GM03348 (cell line): ENCODE data around the gene DBNDD1.
"Not testable (repeated sequence)": the region's sequence is repeated elsewhere in the genome, so short reads cannot be mapped to it uniquely, and the experiment has no call there.

Experiments
- DNase-seq: peaks from one replicate; pipeline ENCODE4 v3.0.0; 2012; ENCODE audit warnings: low spot score

DBNDD1 gene, protein sequence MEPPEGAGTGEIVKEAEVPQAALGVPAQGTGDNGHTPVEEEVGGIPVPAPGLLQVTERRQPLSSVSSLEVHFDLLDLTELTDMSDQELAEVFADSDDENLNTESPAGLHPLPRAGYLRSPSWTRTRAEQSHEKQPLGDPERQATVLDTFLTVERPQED

DNA sequence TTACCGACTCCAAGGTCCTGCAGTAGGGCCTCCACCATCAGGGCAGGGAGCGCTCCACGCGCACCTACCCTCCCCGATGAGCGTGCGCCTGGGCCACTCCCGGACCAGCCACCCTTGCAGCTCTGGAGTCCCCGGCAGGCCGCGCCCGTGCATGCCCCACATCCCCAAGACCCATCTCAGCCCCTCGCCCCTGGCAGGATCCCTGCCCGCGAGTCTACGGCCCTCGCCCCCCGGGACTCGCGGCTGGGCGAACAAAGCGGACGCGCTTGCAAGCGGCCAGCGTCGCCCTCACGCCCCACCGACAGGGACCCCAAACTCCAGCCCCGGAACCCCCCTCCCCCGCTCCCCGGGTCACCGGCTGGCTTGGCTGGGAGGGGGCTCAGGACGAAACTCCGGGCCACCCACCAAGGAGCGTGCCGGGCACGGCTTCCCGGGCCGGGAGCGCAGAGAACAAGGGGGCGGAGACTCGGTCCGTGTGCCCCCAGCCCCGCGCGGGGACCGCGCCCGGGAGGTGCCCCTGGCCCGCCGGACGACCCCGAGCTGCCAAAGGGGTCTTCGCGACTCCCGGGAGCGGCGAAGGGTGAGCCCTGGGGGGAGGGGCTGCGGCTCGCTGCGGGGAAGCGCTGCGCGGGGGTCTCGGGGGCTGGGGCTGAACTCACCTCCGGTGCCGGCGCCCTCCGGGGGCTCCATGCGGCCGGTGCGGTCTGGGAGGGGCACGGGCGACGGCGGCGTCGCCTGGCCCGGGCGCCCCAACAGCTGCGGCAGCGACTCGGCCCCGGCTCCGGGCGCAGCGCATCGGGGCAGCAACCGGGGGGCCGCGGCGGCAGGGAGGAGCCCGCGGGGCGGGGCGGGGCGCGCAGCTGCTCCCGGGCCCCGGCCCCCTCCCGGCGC lies at the start of gene DBNDD1:
TSS of gene DBNDD1 (minus strand) at position 805 of the 891 bp plus-strand sequence. CDS start at position 690, 115 bp downstream.
- no peak for DNase-seq

DNA sequence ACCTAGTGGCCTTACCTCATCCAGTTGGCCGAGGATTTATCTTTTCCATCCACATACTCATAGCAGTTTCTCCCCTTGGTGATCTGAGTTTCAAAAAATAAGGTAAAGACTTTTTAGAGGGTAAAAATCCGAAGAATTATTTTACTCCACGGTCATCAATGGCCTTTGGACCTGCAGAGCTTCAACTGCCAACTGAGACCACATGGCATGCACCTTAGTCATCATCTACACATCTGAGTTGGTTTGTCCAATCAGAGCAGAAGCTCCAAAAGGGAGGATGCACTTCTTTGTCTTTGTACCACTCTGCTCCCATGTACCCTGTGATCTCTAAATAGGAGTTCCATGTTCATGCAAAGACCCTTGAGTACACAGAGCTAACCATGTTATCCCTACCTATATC lies 42.2 kb upstream of the DBNDD1 start:
- DNase-seq, result no peak

DNA sequence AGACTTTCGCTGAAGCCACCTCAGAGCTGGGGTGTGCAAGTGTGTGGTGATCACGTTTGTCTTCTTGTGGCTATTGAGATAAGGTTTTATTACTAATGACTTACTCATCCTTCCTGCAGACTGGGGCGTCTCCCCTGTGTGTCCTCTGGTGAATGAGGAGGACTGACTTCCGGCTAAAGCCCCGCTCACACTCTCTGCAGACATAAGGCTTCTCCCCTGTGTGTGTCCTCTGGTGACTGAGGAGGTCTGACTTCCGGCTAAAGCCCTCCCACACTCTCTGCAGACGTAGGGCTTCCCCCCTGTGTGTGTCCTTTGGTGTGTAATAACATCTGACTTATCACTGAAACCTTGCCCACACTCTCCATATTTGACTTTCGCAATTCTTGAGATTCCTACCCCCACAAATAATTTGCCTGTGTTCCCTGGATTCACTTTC lies 38.5 kb upstream of the DBNDD1 start:
- DNase-seq, result peak; percentile 27

DNA sequence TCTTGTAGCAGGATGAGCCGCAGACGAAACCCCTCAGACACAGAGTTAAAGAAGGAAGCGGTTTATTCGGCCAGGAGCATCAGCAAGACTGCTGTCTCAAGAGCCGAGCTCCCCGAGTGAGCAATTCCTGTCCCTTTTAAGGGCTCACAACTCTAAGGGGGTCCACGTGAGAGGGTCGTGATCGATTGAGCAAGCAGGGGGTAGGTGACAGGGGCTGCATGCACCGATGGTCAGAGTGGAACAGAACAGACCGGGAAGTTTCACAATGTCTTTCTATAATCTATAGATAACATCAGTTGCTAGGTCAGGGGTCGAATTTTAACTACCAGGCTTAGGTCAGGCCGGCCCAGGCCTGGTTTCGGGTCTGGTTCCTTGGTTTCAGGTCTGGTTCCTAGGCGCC lies 37.3 kb upstream of the DBNDD1 start:
- DNase-seq, result not testable (repeated sequence)

DNA sequence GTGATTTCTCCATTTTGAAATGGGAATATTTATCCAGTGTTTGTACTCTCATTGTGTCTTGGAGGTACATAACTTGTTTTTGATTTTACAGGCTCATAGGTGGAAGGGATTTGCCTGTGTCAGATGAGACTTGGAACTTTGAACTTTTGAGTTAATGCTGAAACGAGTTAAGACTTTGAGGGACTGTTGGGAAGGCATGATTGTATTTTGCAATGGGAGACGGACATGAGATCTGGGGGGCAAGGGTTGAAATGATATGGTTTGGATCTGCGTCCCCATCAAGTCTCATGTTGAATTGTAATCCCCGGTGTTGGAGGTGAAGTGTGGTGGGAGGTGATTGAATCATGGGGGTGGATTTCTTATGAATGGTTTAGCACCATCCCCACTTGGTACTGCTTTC lies 36.1 kb upstream of the DBNDD1 start:
- DNase-seq, result no peak

DNA sequence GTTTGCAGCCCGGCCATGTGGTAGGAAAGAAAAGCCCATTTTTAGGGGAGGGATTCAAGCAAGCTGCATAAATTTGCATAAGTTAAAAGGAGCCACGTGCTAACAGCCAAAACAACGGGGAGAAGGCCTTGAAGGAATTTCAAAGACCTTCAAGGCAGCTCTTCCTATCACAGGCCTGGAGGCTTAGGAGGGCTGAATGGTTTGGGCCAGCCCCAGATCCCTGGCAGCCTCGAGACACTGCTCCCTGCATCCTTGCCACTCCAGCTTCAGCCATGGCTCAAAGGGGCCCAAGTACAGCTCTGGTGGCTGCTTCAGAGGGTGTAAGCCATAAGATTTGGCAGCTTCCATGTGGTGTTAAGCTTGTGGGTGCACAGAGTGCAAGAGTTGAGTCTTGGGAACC lies 35.3 kb upstream of the DBNDD1 start:
- no peak for DNase-seq

DNA sequence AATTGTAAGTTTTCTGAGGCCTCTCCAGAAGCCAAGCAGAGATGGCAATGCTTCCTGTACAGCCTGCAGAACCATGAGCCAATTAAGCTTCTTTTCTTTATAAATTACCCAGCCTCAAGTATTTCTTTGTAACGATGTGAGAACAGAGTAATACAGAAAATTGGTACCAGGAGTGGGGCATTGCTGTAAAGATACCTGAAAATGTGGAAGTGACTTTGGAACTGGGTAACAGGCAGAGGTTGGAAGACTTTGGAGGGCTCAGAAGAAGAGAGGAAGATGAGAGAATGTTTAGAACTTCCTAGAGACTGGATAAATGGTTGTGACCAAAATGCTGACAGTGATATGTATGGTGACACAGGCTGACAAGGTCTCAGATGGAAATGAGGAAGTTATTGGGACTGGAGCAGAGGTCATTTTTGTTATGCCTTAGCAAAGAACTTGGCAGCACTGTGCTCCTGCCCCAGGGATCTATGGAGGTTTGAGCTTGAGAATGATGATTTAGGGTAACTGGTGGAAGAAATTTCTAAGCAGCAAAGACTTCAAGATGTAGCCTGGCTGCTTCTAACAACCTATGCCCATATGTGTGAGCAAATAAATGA lies 34.7 kb upstream of the DBNDD1 start:
- no peak for DNase-seq

DNA sequence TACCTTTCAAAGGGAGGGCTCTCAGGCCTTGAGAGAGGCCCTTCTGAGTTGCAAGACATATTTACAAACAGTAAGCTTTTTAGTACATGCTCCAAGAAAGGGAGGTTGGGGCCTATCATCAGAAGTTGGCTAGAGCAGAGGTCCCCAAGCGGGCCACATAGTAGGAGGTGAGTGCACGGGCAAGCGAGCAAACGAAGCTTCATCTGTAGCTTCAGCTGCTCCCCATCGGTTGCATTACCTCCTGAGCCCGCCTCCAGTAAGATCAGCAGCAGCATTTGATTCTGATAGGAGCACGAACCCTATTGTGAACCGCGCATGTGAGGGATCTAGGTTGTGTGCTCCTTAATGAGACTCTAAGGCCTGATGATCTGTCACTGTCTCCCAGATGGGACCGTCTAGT lies 31.7 kb upstream of the DBNDD1 start:
- no peak for DNase-seq

DNA sequence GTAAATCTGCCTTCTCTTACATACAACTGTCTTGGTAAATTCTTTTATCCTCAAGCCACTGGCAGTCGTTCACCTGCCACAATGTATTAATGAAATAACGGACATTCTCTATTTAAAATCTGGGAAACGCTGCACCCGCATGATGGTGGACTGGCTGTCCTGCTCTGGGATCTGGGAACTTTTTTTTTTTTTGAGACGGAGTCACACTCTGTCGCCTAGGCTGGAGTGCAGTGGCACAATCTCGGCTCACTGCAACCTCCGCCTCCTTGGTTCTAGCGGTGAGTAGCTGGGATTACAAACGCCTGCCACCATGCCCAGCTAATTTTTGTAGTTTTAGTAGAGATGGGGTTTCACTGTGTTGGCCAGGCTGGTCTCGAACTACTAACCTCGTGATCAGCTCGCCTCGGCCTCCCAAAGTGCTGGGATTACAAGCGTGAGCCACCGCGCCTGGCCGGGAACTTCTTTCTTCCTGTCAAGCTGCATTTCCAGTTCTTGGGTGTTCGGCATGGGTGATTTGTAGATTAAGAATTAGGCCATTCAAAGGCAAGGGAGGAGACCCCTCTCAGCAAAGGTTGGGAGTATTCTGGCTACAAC lies 29.6 kb upstream of the DBNDD1 start:
- DNase-seq, result no peak

DNA sequence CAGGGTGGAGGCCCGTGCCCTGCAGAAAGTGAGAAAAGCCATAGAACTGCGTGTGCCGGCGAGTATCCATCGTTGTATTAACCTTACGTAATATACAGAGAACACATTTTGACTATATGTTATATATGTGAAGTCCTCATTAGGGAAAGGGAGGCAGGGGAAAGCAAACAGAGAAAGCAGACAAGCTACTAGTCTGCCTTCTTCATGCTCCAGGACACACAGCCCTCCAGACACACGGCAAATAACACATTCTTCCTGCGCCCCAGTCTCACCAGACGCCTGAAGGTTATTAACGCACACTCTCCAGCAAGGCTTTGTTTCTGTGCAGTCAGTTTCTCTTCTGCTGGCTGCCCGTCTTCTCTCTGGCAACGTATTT lies 29.1 kb upstream of the DBNDD1 start:
- no peak for DNase-seq

DNA sequence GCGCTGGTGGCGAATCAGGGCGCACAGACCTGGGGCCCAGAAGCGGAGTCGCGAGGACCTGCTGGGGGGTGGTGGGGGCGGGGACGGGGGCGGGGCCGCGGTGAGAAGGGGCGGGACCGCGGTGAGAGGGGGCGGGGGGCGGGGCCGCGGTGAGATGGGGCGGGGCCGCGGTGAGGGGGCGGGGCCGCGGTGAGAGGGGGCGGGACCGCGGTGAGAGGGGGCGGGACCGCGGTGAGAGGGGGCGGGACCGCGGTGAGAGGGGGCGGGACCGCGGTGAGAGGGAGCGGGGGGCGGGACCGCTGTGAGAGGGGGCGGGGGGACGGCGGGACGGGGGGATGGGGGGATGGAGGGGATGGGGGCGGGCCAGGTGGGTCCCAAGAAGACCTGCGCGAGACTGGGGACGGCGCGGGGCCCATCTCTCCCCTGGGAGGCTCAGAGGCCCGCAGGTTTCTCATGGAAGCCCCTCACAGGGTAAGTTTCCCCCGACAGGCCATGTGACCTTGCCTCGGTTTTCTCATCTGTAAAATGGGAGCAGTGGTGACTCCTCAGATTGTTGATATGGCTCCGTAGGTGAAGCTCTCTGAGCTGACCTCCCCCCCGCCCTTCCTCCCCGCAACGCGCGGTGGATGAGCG lies 28.6 kb upstream of the DBNDD1 start:
- DNase-seq, result peak; percentile 83

DNA sequence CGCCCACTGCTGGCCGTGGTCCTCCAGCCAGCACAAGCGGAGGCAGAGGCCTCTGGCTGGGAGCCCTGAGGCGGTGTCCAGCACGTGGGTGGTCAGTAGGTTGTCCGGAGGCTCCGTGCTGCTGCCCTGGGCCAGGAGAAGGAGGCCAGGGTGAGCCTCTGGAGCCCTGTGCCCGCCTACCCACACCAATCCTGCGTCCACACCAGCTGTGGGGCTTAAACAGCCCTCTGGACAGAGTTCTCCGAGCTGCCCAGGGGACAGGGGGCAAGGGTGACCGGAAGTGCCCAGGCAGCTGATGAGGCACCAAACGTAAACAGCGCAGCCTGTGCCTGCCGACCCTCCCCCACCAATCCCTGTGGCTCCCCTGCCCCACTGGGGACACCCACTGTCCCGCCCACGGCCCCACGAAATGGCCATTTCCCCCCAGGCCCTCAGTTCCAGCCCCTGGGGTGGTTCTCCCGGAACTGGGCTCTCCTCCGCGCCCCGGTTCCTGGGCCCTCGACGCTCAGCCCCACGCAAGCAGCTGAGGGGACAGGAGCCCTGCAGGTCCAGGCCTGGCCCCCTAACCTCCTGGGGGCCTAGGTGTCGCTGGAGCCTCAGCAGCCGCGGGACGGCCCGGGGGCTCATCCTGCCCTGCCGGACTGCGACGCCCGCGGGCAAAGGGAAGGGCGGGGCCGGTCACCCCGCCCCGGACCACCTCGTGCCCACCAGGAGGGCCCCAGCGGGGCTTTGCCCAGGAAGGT lies 27.9 kb upstream of the DBNDD1 start:
- peak; percentile 77 for DNase-seq

DNA sequence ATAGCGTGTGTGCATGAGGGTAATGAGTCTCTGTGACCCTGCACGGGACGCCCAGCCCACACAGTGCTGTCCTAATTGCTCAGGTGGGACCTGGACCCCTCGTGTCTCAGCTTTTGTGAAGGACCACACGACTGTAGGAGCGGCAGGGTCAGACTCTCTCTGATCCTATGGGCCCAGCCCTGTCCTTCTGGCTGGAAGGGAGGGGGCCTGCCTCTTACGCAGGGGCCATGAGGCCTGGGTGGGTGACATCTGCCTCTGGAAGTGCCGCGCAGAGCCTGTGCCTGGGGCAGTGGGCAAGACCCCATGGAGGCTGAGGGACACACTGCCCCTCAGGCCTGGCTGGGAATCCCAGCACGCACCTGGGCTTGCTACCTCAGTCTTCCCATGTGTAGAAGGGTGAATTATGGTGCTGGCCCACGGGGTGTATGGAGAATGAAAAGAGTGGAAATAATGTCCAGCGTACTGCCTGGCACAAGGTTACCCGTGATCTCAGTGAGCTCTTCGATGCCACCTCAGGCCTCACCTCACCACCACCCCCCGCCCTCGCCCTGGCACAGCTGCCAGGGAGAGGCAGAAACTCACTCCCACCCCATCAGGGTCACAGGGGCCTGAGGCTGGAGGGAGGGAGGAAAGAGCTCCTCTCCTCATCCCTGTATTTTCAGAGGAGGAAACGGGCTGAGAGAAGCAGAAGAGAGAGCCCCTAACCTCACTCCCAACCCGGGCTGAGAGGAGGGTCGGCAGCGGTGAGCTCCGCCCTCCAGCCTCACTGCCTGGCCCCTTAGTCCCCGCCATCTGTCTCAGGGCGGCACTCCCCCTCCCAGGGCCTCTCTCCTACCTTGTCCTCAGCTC lies 27.1 kb upstream of the DBNDD1 start:
- no peak for DNase-seq

DNA sequence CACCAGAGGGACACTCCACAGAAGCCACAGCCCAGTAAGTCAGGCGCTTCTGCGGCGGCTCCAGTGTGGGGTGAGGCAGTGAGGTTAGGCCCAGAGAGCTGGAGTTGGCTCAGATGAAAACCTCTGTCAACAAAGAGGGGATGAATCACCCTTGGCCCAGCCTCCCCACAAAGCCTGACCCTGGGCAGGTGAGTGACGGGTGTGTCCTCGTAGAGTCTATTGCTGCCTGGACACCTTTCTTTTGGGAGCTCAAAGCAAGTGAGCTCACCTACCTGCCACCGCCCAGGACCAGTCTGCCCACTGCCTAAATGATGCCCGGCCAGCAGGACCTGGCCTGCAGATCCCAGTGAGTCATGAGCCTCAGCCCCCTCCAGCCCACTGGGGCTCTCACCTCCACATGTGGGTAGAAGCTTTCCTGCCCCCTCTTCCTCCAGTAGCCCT lies 24.9 kb upstream of the DBNDD1 start:
- no peak for DNase-seq

DNA sequence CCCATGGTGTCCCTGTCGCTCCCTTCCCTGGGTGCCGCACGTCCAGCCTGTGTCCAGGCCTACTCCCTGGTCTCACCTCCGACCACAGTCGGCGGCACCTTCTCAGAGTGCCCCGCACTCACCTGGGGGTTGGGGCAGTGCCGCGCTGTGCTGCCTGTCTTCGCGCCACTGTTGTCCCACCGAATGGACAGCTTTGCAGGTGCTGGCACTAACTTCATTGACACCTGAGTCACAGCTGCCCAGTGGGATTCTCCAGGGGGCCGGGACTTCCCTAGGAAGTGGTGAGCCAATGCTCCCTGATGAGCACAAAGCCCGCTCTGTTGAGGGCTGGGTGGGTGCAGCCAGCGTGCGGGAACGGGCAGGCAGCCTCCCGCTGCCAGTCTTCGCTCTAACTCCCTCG lies 24.3 kb upstream of the DBNDD1 start:
- no peak for DNase-seq

DNA sequence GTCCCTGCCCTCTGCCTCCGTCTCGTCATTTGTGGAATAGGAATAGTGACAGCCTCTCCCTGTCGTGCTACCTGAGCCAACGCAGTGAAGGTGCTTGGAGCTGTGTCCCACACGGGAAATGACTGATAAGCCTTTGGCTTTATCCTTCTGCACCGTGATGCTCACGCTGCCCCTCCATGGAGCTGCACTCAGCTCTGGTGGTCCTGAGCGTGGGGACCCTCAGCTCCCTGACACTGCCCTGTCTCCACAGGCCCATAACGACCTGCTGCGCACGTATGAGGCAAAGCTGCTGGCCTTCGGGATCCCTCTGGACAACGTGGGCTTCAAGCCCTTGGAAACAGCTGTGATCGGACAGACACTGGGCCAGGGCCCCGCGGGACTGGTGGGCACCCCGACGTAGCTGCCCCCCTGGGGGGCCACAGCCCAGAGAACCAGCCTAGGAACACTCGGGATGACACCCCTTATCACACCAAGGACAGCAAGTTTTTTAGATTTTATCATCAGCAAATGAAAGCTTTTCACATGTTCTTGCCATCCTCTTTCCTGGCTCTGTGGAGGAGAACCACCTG lies 23.8 kb upstream of the DBNDD1 start:
- DNase-seq, result no peak

DNA sequence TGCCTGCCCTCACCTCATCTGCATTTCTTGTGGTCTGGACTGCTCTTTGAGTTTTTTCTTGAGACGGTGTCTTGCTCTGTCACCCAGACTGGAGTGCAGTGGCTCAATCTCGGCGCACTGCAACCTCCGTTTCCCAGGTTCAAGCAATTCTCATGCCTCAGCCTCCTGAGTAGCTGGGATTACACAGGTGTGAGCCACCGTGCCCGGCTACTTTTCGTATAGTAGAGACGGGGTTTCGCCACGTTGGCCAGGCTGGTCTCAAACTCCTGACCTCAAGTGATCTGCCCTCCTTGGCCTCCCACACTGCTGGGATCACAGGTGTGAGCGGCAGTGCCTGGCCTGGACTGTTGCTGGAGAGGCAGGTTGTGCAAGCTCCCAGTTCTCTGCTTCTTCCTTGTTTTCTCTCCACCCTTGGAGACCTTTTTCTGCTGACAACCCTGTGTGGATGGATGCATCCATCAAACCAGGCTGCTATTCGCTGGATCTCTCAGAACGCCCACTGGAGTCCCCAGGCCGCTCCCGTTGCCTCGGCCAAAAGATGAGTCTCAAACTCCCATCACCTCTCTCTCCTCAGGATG lies 22.7 kb upstream of the DBNDD1 start:
- DNase-seq, result no peak

DNA sequence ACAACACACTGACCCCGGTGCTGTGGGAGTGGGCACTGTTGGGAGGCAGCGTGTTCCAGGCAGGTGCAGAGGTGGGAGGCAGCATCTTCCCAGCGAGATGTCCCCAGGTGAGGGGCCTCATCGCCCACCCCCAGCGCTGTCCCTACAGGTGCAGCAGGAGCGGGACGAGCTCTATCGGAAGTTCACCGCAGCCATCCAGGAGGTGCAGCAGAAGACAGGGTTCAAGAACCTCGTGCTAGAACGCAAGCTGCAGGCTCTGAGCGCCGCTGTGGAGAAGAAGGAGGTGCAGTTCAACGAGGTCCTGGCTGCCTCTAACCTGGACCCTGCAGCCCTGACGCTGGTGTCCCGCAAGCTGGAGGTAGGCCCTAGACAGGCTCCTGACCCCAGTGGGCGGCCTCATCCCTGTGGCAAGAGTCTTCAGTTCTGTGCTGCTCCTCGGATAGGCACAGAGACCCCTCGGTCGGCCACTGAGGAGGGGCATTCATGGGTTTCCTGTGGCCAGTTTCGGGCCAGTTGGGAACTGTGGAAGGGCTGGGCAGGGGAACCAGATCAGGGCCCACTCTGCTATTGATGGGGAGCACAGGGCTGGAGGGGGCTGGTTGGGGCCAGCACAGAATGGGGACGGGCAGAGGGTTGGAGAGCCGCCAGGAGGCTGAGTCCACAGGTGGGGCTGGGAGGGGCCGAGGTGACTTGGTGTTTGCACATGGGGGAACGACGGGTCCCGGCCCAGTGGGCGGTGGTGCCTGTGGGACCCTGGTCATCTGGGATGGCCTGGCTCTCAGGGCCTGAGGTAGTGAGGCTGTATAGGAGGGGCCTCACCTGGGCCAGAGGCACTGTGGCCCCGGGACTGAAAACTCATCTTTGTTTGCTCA lies 21.1 kb upstream of the DBNDD1 start:
- no peak for DNase-seq

DNA sequence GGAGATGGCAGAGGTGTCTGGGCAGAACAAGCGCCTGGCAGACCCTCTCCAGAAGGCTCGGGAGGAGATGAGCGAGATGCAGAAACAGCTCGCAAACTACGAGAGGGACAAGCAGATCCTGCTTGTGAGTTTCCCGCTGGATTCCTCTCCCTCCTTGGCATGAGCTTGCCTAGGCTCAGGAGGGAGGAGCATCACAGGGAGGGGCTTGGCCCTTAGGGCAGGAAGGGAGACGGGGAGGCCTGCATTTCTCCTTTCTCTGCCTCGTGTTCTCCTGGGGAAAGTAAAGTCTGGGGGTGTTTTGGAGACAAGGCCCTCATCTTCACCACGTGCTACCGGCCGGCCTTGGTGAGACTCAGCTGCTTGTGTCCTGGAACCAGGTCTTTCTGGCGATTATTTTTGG lies 18.0 kb upstream of the DBNDD1 start:
- no peak for DNase-seq
